Stimulated activated CD4-positive, alpha-beta T cell treated with anti-CD3 and anti-CD28 coated beads, Interleukin-2, amount 100 ng/mL, for 24 hours (primary cell): ENCODE results near the gene STXBP1.

Experiments used
- DNase-seq, 2 donors: peaks; one replicate each; pipeline ENCODE4 v3.0.0-alpha.2; 2020

STXBP1 gene

GRCh38 chr9:127660886-127661741 lies 49.0 kb downstream of the STXBP1 start:
- DNase-seq = no peak

- no peak for DNase-seq
Measured at GRCh38 chr9:127662617-127663016, 50.5 kb downstream of the STXBP1 start.

GRCh38 chr9:127664324-127664677 lies 52.2 kb downstream of the STXBP1 start:
- DNase-seq = no peak

GRCh38 chr9:127664678-127665507 lies 52.8 kb downstream of the STXBP1 start:
- DNase-seq = no peak

GRCh38 chr9:127667127-127667844 lies 55.2 kb downstream of the STXBP1 start:
- DNase-seq = no peak

- DNase-seq = no peak
Measured at GRCh38 chr9:127667906-127668305, 55.8 kb downstream of the STXBP1 start.

- no peak for DNase-seq
Measured at GRCh38 chr9:127673234-127673633, 61.2 kb downstream of the STXBP1 start.

GRCh38 chr9:127676638-127677037 lies 64.6 kb downstream of the STXBP1 start:
- no peak for DNase-seq

GRCh38 chr9:127679506-127679905 lies 67.4 kb downstream of the STXBP1 start:
- DNase-seq = no peak

GRCh38 chr9:127680226-127680625 lies 68.1 kb downstream of the STXBP1 start:
- no peak for DNase-seq

GRCh38 chr9:127680846-127681245 lies 68.8 kb downstream of the STXBP1 start:
- no peak for DNase-seq

GRCh38 chr9:127682351-127683136 lies 70.5 kb downstream of the STXBP1 start:
- no peak for DNase-seq

- DNase-seq = no peak
Measured at GRCh38 chr9:127683723-127684122, 71.6 kb downstream of the STXBP1 start.

- DNase-seq = no peak
Measured at GRCh38 chr9:127684576-127684975, 72.5 kb downstream of the STXBP1 start.

GRCh38 chr9:127686461-127687393 lies 74.7 kb downstream of the STXBP1 start:
- DNase-seq = no peak

GRCh38 chr9:127689329-127690000 lies 77.4 kb downstream of the STXBP1 start:
- no peak for DNase-seq

- DNase-seq = no peak
Measured at GRCh38 chr9:127690735-127691134, 78.7 kb downstream of the STXBP1 start.

GRCh38 chr9:127692071-127692470 lies 80.0 kb downstream of the STXBP1 start:
- DNase-seq = no peak

- DNase-seq = no peak
Measured at GRCh38 chr9:127693143-127693542, 81.1 kb downstream of the STXBP1 start.

GRCh38 chr9:127693697-127694096 lies 81.6 kb downstream of the STXBP1 start:
- DNase-seq = no peak
